GM12878 (cell line): ENCODE results near the gene ZNF57. TPM values are rescaled to one million over a fixed set of nuclear protein-coding genes. Genes with fewer than 3 reads are reported as not detected.

Experiments
- ATAC-seq: fragments of 200-7000 bp; cut with Tn5 transposase; 3 replicates; pipeline ENCODE4 v1.9.1; 2020; ENCODE audit warnings: mild to moderate bottlenecking, moderate library complexity
- BruUV-seq: library from RNA; stranded (reverse); fragments of 400-500 nt; replicated peaks from 2 replicates; lab custom pipeline; 2021; lab: Mats Ljungman, UMichigan
- CTCF ChIA-PET: fragments of 300-600 bp; sonication (Branson Sonifier 250); formaldehyde crosslinking; extraction: SDS; loops from one replicate; lab custom pipeline; 2021; ENCODE audit warnings: inconsistent platforms; lab: Yijun Ruan, JAX
- POLR2A ChIA-PET: fragments of 350-600 bp; formaldehyde crosslinking; extraction: SDS; loops from one replicate; lab custom pipeline; 2021; ENCODE audit warnings: inconsistent platforms; lab: Charles Lee
- RAD21 ChIA-PET: fragments of 300-600 bp; sonication (Branson Sonifier 250); formaldehyde crosslinking; loops from one replicate; lab custom pipeline; 2023; ENCODE audit warnings: antibody characterized with exemption; ENCODE audit not compliant: unreplicated experiment; lab: Charles Lee
- SMC1A ChIA-PET: fragments of 300-600 bp; sonication (Branson Sonifier 250); formaldehyde crosslinking; loops from one replicate; lab custom pipeline; 2023; ENCODE audit not compliant: unreplicated experiment, uncharacterized antibody; lab: Charles Lee
- DNase-seq: peaks from one replicate; pipeline ENCODE4 v3.0.0-alpha.2; 2011; ENCODE audit warnings: low read depth, low spot score
- FAIRE-seq: peaks from 3 replicates; lab custom pipeline; 2011; peaks lifted over from hg19 to GRCh38; lab: Jason Lieb, UNC
- H2AFZ ChIP-seq: 2 replicates; pipeline ENCODE4 v1.6.0; 2011; ENCODE audit warnings: low read depth, low read length, control low read depth; ENCODE audit not compliant: control insufficient read depth
- H3K27ac ChIP-seq: 2 replicates; pipeline ENCODE4 v1.5.1; 2011; ENCODE audit warnings: control low read depth; ENCODE audit not compliant: control insufficient read depth, insufficient read depth
- H3K27me3 ChIP-seq, 2 experiments: replicated peaks in 1 of 2; 2 replicates each; pipeline versions ENCODE4 v1.6.0 to v1.6.1; 2011; ENCODE audit warnings: low read length in 1 of 2; ENCODE audit not compliant: control insufficient read depth in 2 of 2, insufficient read depth in 2 of 2
- H3K36me3 ChIP-seq, 2 experiments: 2 replicates each; pipeline ENCODE4 v1.5.1; 2011; ENCODE audit warnings: low read length in 1 of 2; ENCODE audit not compliant: control insufficient read depth in 2 of 2, insufficient read depth in 2 of 2
- H3K4me1 ChIP-seq: 2 replicates; pipeline ENCODE4 v1.6.1; 2011; ENCODE audit warnings: mild to moderate bottlenecking, low read length, moderate library complexity, mixed read lengths; ENCODE audit not compliant: control insufficient read depth, insufficient read depth
- H3K4me2 ChIP-seq: 2 replicates; pipeline ENCODE4 v1.6.0; 2011; ENCODE audit warnings: control low read depth; ENCODE audit not compliant: control insufficient read depth, insufficient read depth
- H3K4me3 ChIP-seq: fragments of 200-600 bp; sonication (generic); 2 replicates; pipeline ENCODE4 v1.5.1; 2016
- H3K79me2 ChIP-seq: 2 replicates; pipeline ENCODE4 v1.6.0; 2011; ENCODE audit warnings: low read length; ENCODE audit not compliant: control insufficient read depth, insufficient read depth
- H3K9ac ChIP-seq: 2 replicates; pipeline ENCODE4 v1.8.0; 2011; ENCODE audit warnings: low read length, control low read depth, mixed read lengths; ENCODE audit not compliant: control insufficient read depth, insufficient read depth
- H3K9me3 ChIP-seq: replicated peaks from 3 replicates; pipeline ENCODE4 v1.5.1; 2011; ENCODE audit warnings: mild to moderate bottlenecking, low read length; ENCODE audit not compliant: control insufficient read depth, insufficient read depth
- H4K20me1 ChIP-seq: 2 replicates; pipeline ENCODE4 v1.6.0; 2011; ENCODE audit not compliant: control insufficient read depth, insufficient read depth
- CHD4 ChIP-seq: fragments of 200-600 bp; sonication (generic); IDR thresholded peaks from 2 replicates; pipeline ENCODE4 v1.6.1; 2016; ENCODE audit warnings: mild to moderate bottlenecking
- CREB1 ChIP-seq: IDR thresholded peaks from 2 replicates; pipeline ENCODE4 v1.6.1; 2012; ENCODE audit warnings: low read depth, mild to moderate bottlenecking, inconsistent platforms
- DPF2 ChIP-seq: fragments of 450-650 bp; IDR thresholded peaks from 2 replicates; pipeline ENCODE4 v1.6.1; 2017; ENCODE audit warnings: mild to moderate bottlenecking
- E4F1 ChIP-seq: fragments of 450-650 bp; IDR thresholded peaks from 2 replicates; pipeline ENCODE4 v1.6.1; 2018; ENCODE audit warnings: borderline replicate concordance, mild to moderate bottlenecking; ENCODE audit not compliant: partially characterized antibody
- MLLT1 ChIP-seq: fragments of 450-650 bp; IDR thresholded peaks from 2 replicates; pipeline ENCODE4 v1.6.1; 2016; ENCODE audit warnings: mild to moderate bottlenecking
- NFIC ChIP-seq: IDR thresholded peaks from 2 replicates; pipeline ENCODE4 v1.6.1; 2012; ENCODE audit warnings: low read depth, mild to moderate bottlenecking, inconsistent platforms, low read length, moderate library complexity
- NFYA ChIP-seq: IDR thresholded peaks from 2 replicates; pipeline ENCODE4 v1.6.1; 2011; ENCODE audit warnings: low read depth, mild to moderate bottlenecking, low read length, improper control_type of control experiment, borderline replicate concordance
- NKRF ChIP-seq: fragments of 450-650 bp; conservative IDR thresholded peaks from 2 replicates; pipeline ENCODE4 v1.6.1; 2017; ENCODE audit warnings: mild to moderate bottlenecking, moderate library complexity
- RELB ChIP-seq: fragments of 450-650 bp; IDR thresholded peaks from 2 replicates; pipeline ENCODE4 v1.6.1; 2017; ENCODE audit warnings: low read depth, mild to moderate bottlenecking, moderate library complexity
- SUPT20H ChIP-seq: IDR thresholded peaks from 2 replicates; pipeline ENCODE4 v1.6.1; 2011; ENCODE audit warnings: low read depth, mild to moderate bottlenecking, low read length, moderate library complexity, borderline replicate concordance; ENCODE audit not compliant: control insufficient read depth
- TCF3 ChIP-seq: IDR thresholded peaks from 2 replicates; pipeline ENCODE4 v1.6.1; 2012; ENCODE audit warnings: low read depth, mild to moderate bottlenecking, low read length, borderline replicate concordance; ENCODE audit not compliant: insufficient read depth
- WGBS: methylation state at CpG from one replicate; pipeline ENCODE4 v1.1.6; 2016; ENCODE audit warnings: low lambda C conversion rate; ENCODE audit not compliant: insufficient replicate concordance, insufficient coverage; ENCODE audit errors: missing lambda C conversion rate; 5-methylcytosine and 5-hydroxymethylcytosine counted together
- in situ Hi-C: fragments of 300-500 bp; cut with MboI; formaldehyde crosslinking; loops from 9 replicates; pipeline ENCODE4 v1.14.3; 2018; ENCODE audit warnings: mixed read lengths
- intact Hi-C: fragments of 100-400 bp; cut with micrococcal nuclease; formaldehyde crosslinking; loops from one replicate; pipeline ENCODE4 v1.14.2; 2022; ENCODE audit not compliant: unreplicated experiment
- polyA plus RNA-seq, 11 experiments: library from polyadenylated mRNA; depleted of rRNA in 4 of 11; unstranded in 6 of 11; stranded (reverse) in 5 of 11; fragments of >200 nt; fragmentation: Nextera tagmentation in 4 of 11; fragmentation: Illumina TruSeq in 1 of 11; extraction: Ambion mirVana in 4 of 11; extraction: Trizol in 1 of 11; gene quantifications; 1 replicate in 1 of 11; 2 replicates in 10 of 11; pipeline versions ENCODE4 v1.2.1 to v1.2.3, GENCODE V29; 2011 to 2016; ENCODE audit warnings: inconsistent platforms in 2 of 11, missing spikeins in 2 of 11, low read depth in 1 of 11
- total RNA-seq, 4 experiments: library from RNA; depleted of rRNA in 3 of 4; stranded (reverse); fragments of >200 nt in 3 of 4; fragmentation: Illumina TruSeq in 1 of 4; extraction: Trizol in 1 of 4; gene quantifications; 2 replicates each; pipeline versions ENCODE4 v1.2.1 to v1.2.3, GENCODE V29; 2013 to 2021

The ZNF57 gene
- total and polyA plus RNA-seq, 10 of the 15 experiments (the other 5 are each of a cell fraction or from before 2014, with no cell fraction given): 2.7 to 8.9 (median 5.8) TPM

- intact Hi-C loops: no loop called here
- ATAC-seq: no peak
- H2AFZ ChIP-seq: no peak overlapping the region
- no peaks in the 10 kb centered on the region for H4K20me1 ChIP-seq
- H3K27me3 ChIP-seq: no peaks in the 10 kb centered on the region
- no peak for DNase-seq
- ChIA-PET CTCF (interaction anchor here (0.7 to 5.0 kb wide), 5 partner anchors 14 to 165 kb away, joined by 3 to 24 read pairs (median 4); no protein-coding TSS in a partner anchor), POLR2A (interaction anchor here (0.6 to 0.7 kb wide), 3 partner anchors 51 to 1148 kb away, joined by 3 to 6 read pairs (median 5); no protein-coding TSS in a partner anchor), RAD21 (no interaction called here), SMC1A (interaction anchor here (0.8 to 1.3 kb wide), 3 partner anchors 108 to 139 kb away, joined by 3 to 4 read pairs (median 3); no protein-coding TSS in a partner anchor)
- peaks cover 4% of the 10 kb centered on the region; the same call in 1 of the 2 replicates for H3K4me1 ChIP-seq
- FAIRE-seq: no peak
- H3K4me3 ChIP-seq: no peak overlapping the region
- H3K9me3 ChIP-seq: no peaks in the 10 kb centered on the region
- no peak overlapping the region for H3K9ac ChIP-seq
- H3K36me3 ChIP-seq: no peaks in the 10 kb centered on the region
- in situ Hi-C loops: loop anchor here (5.0 kb wide), 1 partner anchor 137 kb away; no protein-coding TSS in a partner anchor
- BruUV-seq: no TSS peak
- no peaks in the 10 kb centered on the region for H3K79me2 ChIP-seq
- 96% methylated on average over 3 of the region's 5 CpGs for WGBS
- no peak overlapping the region for H3K4me2 ChIP-seq
- H3K27ac ChIP-seq: no peak overlapping the region
- TF ChIP-seq CHD4 (no peak), NFIC (no peak), CREB1 (no peak), MLLT1 (no peak), NFYA (no peak), TCF3 (no peak), E4F1 (no peak), RELB (no peak), DPF2 (no peak), SUPT20H (no peak), NKRF (no peak)
These were observed 64.1 kb downstream of the ZNF57 start for GRCh38 chr19:2964874-2965273.
